ENCODE results near the gene PIP5K1C.
"Not testable (repeated sequence)": the region's sequence is repeated elsewhere in the genome, so short reads cannot be mapped to it uniquely, and the experiment has no call there.

The PIP5K1C gene

GRCh38 chr19:3659746-3660112 is 40.5 kb downstream of the PIP5K1C start:
- no peak for DNase-seq

GRCh38 chr19:3658870-3659745 is 41.2 kb downstream of the PIP5K1C start:
- no peak for DNase-seq

DNA sequence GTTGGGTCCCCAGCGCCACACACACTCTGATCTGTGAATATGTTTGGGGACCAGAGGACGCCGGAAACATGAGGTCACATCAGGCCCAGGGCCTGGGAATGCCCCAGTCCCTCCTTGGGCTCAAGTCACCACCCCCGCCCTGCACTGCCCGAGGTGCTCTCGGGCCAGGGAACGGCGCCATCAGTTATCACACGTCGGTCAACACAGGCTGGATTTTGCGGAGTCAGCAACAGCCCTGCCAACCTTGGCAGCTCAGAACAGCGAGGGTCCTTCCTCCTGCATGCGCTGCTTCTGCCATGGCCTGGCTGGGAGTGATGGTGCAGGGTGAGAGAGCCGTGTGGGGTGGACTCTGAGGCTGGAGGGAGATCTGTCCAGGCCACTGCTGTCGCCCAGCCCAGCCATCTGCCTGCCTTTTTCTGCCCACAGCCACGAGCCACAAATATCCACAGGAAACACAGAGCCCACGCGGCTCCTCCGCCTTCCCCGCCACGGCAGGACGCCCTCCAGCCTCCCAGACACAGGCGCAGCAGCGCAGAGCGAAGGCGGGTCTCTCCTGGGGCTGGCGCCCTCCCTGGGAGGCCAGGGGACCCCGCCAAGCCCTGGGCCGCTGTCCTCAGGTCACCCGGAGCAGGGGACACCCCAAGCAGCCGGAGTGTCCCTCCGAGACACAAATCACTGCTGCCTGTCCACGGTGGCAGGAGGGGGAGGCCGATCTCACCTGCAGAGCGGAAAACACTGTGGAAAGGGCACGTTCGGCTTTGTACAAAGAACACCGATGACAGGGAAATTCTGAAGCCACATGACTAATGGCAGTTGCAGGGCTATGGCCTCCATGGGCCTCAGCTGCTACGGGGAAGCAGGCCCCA is 42.0 kb downstream of the PIP5K1C start:
- no peak for DNase-seq

GRCh38 chr19:3657395-3657769 is 42.9 kb downstream of the PIP5K1C start:
- no peak for DNase-seq

DNA sequence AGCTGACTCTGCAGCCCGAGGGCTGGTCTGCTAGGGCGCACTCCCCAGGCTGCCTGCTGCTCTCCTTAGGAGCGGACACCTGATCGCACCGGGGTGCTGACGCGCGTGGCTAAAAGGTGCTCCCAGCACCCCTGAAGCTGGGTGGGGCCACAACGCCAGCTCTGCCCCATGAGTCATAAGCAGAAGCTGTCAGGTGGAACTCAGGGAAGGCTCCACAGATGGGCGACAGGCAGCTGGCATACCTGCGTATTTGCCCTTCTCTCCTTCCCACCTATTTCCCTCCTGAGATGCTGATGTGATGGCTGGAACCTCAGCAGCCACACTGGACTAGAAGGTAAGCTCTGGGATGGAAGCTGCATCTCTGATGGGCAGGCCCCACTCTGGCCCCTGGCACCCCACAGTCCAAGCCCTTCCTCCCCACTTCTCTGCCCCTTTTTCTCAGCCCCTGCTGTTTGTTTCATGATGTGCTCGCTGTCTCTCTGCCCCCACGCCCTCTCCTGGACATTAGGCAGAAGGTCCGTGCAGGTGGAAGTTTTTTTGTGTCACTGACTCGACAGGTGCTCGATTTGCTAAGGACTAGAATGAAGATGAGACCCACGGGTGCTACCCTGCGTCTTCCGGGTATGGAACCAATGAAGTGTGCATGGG is 43.4 kb downstream of the PIP5K1C start:
- no peak for DNase-seq

- DNase-seq, result no peak
These were observed 44.1 kb downstream of the PIP5K1C start for GRCh38 chr19:3656073-3656746.

GRCh38 chr19:3655402-3656072 is 44.7 kb downstream of the PIP5K1C start:
- DNase-seq, result no peak

DNA sequence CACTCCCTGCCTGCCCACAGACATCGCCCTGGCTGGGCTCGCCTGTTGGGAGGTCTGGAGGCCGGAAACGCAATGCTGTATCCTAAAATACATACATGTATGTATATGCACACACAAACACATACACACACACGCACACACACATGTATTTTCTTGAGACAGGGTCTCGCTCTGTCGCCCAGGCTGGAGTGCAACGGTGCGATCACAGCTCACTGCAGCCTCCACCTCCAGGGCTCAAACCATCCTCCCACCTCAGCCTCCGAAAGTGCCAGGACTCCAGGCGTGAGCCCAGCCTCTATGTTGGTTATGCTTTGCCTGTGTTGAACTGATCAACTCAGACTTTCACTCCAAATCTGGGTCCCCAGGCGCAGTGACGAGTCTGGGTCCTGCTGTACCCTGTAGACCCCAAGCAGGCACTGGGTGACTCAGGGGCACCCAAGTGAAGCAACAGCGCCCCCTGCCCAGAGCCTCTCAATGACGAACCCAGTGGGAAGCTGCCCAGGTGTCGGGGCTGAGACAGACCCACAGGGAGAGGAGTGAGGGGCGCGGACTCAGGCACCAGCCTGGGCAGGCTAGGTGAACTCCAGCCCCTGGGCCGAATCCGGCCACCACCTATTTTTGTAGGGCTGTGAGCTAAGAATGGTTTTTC is 46.3 kb downstream of the PIP5K1C start:
- no peak for DNase-seq

GRCh38 chr19:3653081-3653795 is 47.0 kb downstream of the PIP5K1C start:
- no peak for DNase-seq

GRCh38 chr19:3652422-3652821 is 47.8 kb downstream of the PIP5K1C start:
- no peak for DNase-seq

GRCh38 chr19:3651684-3652083 is 48.6 kb downstream of the PIP5K1C start:
- DNase-seq, result no peak

DNA sequence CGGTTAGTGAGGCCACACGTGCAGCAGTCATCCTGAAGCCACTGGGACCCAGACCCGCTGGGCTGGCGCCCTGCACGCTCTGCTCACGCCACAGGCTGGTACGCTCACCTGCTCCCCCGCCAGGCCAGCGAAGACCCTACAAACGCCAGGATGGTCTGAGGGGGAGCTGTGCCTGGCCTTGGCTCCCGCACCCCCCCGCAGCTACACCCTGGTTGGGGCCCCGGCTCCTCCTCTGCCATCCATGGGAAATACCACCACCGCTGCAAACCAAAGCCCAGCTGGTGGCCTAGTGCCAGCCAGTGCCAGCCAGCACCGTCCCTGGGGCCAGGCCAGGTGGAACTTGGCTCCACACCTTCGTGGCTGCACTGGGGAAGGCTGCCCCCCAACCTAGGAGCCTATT is 50.4 kb downstream of the PIP5K1C start:
- no peak for DNase-seq

- DNase-seq, result no peak
These were observed 52.0 kb downstream of the PIP5K1C start for GRCh38 chr19:3648037-3648905.

DNA sequence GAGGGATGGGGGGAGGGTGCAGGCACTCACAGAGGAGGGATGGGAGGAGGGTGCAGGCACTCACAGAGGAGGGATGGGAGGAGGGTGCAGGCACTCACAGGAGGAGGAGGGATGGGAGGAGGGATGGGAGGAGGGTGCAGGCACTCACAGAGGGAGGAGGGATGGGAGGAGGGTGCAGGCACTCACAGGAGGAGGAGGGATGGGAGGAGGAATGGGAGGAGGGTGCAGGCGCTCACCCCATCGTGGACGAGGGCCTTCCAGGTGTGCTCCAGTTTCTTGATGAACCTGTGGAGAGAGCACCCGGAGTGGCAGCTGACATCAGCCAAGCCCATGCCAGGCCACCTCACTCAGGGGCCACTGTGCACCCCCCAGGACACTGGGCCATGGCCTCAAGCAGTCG is 53.2 kb downstream of the PIP5K1C start:
- not testable (repeated sequence) for DNase-seq

DNA sequence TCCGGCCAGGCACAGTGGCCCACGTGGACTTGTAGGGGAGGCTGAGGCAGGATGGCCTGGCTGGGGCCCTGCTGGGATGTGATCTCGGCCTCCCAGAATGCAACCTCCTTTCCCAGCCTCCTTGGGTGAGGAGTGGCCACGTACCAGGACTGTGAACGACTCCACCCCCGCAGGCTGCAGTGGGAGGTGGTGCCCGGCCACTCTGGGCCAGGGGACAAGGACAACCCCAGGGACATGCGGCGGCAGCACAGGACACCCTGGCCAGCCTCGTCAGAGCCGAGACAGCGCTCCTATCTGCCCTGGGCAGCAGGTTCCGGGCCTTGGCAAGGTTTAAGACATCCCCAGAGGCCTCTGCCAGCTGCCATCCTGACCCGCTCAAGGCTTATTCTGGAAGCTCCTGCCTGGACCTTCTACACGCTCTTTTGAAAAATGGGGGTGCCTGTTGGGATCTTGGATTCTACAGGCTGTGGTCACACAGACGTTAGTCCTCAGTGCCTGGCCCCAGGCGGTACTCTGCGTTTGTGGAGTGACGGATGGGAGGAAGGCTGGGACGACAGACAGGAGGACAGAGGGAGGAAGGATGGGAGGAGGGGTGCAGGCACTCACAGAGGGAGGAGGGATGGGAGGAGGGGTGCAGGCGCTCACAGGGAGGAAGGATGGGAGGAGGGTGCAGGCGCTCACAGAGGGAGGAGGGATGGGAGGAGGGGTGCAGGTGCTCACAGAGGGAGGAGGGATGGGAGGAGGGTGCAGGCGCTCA is 53.8 kb downstream of the PIP5K1C start:
- no peak for DNase-seq

DNA sequence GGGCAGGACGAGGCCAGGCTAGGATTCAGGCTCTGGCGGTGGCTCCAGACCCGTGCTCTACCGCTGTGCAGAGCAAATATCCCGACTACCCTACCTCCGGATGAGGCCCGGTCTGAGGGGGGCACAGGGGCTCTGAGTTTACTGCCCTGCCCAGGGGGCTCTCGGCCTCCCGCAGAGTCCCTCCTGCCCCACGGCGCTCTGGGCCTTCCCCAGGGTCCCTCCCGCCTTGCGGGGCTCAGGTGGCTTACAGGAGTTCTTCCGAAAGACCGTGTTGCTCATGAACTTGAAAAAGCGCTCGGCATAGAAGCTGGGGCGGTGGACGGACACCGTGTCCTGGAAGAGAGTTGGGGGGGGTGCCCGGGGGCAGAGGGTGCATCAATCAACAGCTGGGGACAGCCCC is 54.5 kb downstream of the PIP5K1C start:
- no peak for DNase-seq

GRCh38 chr19:3645067-3645396 is 55.2 kb downstream of the PIP5K1C start:
- no peak for DNase-seq

DNA sequence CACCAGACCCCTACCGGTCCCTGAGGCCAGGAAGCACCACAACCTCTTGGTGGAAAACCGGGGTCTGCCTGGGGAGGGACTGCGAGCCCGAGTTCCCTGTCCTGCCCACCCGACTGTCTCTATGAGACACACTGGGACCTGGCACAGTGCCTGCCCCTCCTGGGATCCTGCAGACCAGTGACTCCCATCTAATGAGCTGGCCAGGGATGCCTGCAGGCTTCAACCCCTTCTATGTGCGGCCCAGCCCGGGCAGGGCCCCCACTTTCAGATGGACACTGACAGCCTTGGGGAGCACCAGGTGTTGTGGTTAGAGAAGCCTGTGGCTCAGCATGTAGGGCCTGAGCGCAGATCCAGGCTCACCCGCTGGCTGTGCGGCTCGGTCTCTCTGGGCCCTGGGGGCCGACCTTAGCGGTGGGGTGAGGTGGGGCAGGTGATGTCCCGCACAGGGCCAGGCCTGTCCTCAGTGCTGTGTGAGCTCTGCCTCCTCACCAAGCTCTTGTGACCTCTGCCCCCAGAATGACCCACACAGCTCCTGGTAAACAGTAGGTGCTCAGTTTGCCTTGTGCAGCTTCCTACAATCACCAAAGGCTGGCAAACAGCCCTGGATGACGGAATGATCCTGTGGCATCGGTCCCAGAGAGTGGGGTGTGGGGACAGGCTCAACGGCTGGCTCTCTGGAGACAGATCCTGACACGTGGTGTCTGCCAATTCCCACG is 55.8 kb downstream of the PIP5K1C start:
- DNase-seq, result no peak

All from activated effector memory CD4-positive, alpha-beta T cell treated with Interleukin-2 at 50 U/mL for 16 hours (primary cell).